Superior temporal gyrus (tissue), 1 donor: ENCODE measurements around the gene GRIK3.

Experiments used
- DNase-seq: peaks from one replicate; pipeline ENCODE4 v3.0.0-alpha.2; 2016; ENCODE audit errors: extremely low spot score

The GRIK3 gene

GRCh38 chr1:36831186-36831810 is 203.0 kb downstream of the GRIK3 start:
- DNase-seq, result peak; percentile 22

- DNase-seq, result peak; percentile 22
Observed at GRCh38 chr1:36829961-36830360, 204.4 kb downstream of the GRIK3 start.

GRCh38 chr1:36829066-36829465 is 205.2 kb downstream of the GRIK3 start:
- peak; percentile 64 for DNase-seq

- DNase-seq, result no peak
Observed at GRCh38 chr1:36825226-36825625, 209.1 kb downstream of the GRIK3 start.

- no peak for DNase-seq
Observed at GRCh38 chr1:36824390-36824861, 209.9 kb downstream of the GRIK3 start.

GRCh38 chr1:36822648-36823047 is 211.7 kb downstream of the GRIK3 start:
- no peak for DNase-seq

- no peak for DNase-seq
Observed at GRCh38 chr1:36821386-36821785, 212.9 kb downstream of the GRIK3 start.

- no peak for DNase-seq
Observed at GRCh38 chr1:36818771-36819170, 215.5 kb downstream of the GRIK3 start.

- no peak for DNase-seq
Observed at GRCh38 chr1:36816348-36816747, 218.0 kb downstream of the GRIK3 start.

- DNase-seq, result no peak
Observed at GRCh38 chr1:36814774-36815173, 219.5 kb downstream of the GRIK3 start.

GRCh38 chr1:36814083-36814482 is 220.2 kb downstream of the GRIK3 start:
- no peak for DNase-seq

GRCh38 chr1:36807262-36807661 is 227.1 kb downstream of the GRIK3 start:
- DNase-seq, result no peak

GRCh38 chr1:36805979-36806640 is 228.2 kb downstream of the GRIK3 start:
- DNase-seq, result no peak

GRCh38 chr1:36804669-36805314 is 229.5 kb downstream of the GRIK3 start:
- DNase-seq, result no peak

- peak; percentile 22 for DNase-seq
Observed at GRCh38 chr1:36803868-36804570, 230.3 kb downstream of the GRIK3 start.

- no peak for DNase-seq
Observed at GRCh38 chr1:36802018-36802417, 232.3 kb downstream of the GRIK3 start.

- no peak for DNase-seq
Observed at GRCh38 chr1:36797761-36798160, 236.6 kb downstream of the GRIK3 start.

- no peak for DNase-seq
Observed at GRCh38 chr1:36796733-36797132, 237.6 kb downstream of the GRIK3 start.

GRCh38 chr1:36796106-36796590 is 238.2 kb downstream of the GRIK3 start:
- DNase-seq, result no peak

GRCh38 chr1:36794460-36794859 is 239.9 kb downstream of the GRIK3 start:
- no peak for DNase-seq

GRCh38 chr1:36793452-36793851 is 240.9 kb downstream of the GRIK3 start:
- DNase-seq, result no peak

- no peak for DNase-seq
Observed at GRCh38 chr1:36792292-36792691, 242.0 kb downstream of the GRIK3 start.
